CD4-positive, alpha-beta T cell (primary cell): ENCODE results near the gene DNAJC4. TPM values are rescaled to one million over a fixed set of nuclear protein-coding genes. Genes with fewer than 3 reads are reported as not detected.
A peak's percentile ranks its signal among the peaks of the same experiment; 100 is the strongest.

ENCODE experiments used
- ATAC-seq: fragments of 200-7000 bp; cut with Tn5 transposase; one replicate; pipeline ENCODE4 v1.10.0; 2022; ENCODE audit warnings: mild to moderate bottlenecking; ENCODE audit not compliant: poor library complexity
- CTCF ChIA-PET: fragments of 350-600 bp; sonication (Branson Sonifier 250); formaldehyde crosslinking; loops from one replicate; lab custom pipeline; 2021; ENCODE audit warnings: antibody characterized with exemption, inconsistent platforms; lab: Charles Lee
- POLR2A ChIA-PET: fragments of 350-600 bp; sonication (Branson Sonifier 250); formaldehyde crosslinking; loops from one replicate; lab custom pipeline; 2021; ENCODE audit warnings: antibody characterized with exemption, inconsistent platforms; lab: Charles Lee
- DNase-seq, 14 experiments: peaks; one replicate each; pipeline ENCODE4 v3.0.0-alpha.2; 2013 to 2020; ENCODE audit warnings: mixed read lengths in 2 of 14
- H3K27ac ChIP-seq, 2 donors: one replicate each; pipeline versions ENCODE4 v1.5.1 to v1.7.0; 2013; ENCODE audit warnings: low read length in 2 of 2, low read depth in 1 of 2, mild to moderate bottlenecking in 1 of 2
- H3K27me3 ChIP-seq, 2 experiments: 1 replicate in 1 of 2; 2 replicates in 1 of 2; pipeline versions ENCODE4 v1.6.1 to v1.7.0; 2013; ENCODE audit warnings: low read length in 2 of 2, control low read depth in 1 of 2, mild to moderate bottlenecking in 1 of 2, moderate library complexity in 1 of 2; ENCODE audit not compliant: insufficient read depth in 2 of 2, control insufficient read depth in 1 of 2
- H3K36me3 ChIP-seq: one replicate; pipeline ENCODE4 v1.6.1; 2013; ENCODE audit warnings: low read length, control low read depth; ENCODE audit not compliant: insufficient read depth
- H3K4me1 ChIP-seq: one replicate; pipeline ENCODE4 v1.6.1; 2013; ENCODE audit warnings: low read length, control low read depth; ENCODE audit not compliant: insufficient read depth
- H3K4me3 ChIP-seq: one replicate; pipeline ENCODE4 v1.5.1; 2013; ENCODE audit warnings: mild to moderate bottlenecking, low read length, moderate library complexity
- H3K9me3 ChIP-seq, 2 experiments: 1 replicate in 1 of 2; 2 replicates in 1 of 2; pipeline versions ENCODE4 v1.6.1 to v1.7.0; 2013; ENCODE audit warnings: low read length in 2 of 2, mild to moderate bottlenecking in 2 of 2, control low read depth in 1 of 2, moderate library complexity in 1 of 2; ENCODE audit not compliant: control insufficient read depth in 1 of 2, insufficient read depth in 1 of 2
- H3K27ac Mint-ChIP-seq: one replicate; pipeline ENCODE4 v1.8.0; 2020; ENCODE audit warnings: mixed read lengths
- H3K27me3 Mint-ChIP-seq: one replicate; pipeline ENCODE4 v1.8.0; 2021; ENCODE audit warnings: mixed read lengths
- H3K36me3 Mint-ChIP-seq: one replicate; pipeline ENCODE4 v1.8.0; 2021; ENCODE audit warnings: low read depth, mixed read lengths
- H3K4me1 Mint-ChIP-seq: one replicate; pipeline ENCODE4 v1.8.0; 2021; ENCODE audit warnings: low read depth, mixed read lengths
- H3K4me3 Mint-ChIP-seq: one replicate; pipeline ENCODE4 v1.8.0; 2020; ENCODE audit warnings: mild to moderate bottlenecking, mixed read lengths
- H3K9me3 Mint-ChIP-seq: one replicate; pipeline ENCODE4 v1.8.0; 2020; ENCODE audit warnings: mixed read lengths
- CTCF ChIP-seq: fragments of 200-600 bp; IDR thresholded peaks from one replicate; pipeline ENCODE4 v1.8.0; 2022; ENCODE audit warnings: antibody characterized with exemption, mild to moderate bottlenecking
- intact Hi-C, 2 experiments: fragments of 100-400 bp; cut with DNase I in 1 of 2; cut with micrococcal nuclease in 1 of 2; formaldehyde crosslinking; loops; one replicate each; pipeline versions ENCODE4 v1.15.1 to v1.9.0; 2023 to 2025; cut with DNase I, micrococcal nuclease
- total RNA-seq, 174 experiments: library from RNA in 2 of 174; stranded (reverse) in 2 of 174; gene quantifications; one replicate each; pipeline ENCODE4 v1.2.3 and lab custom pipeline; 2021 to 2026

Gene DNAJC4
- total RNA-seq, 2 experiments from 2014 or later = 35.9 to 37.9 TPM

- Mint-ChIP-seq H3K9me3 (no peaks in the 10 kb centered on the region), H3K4me1 (peaks cover 8% of the 10 kb centered on the region), H3K27ac (peak overlapping the region; percentile 44), H3K4me3 (no peak overlapping the region), H3K27me3 (no peaks in the 10 kb centered on the region), H3K36me3 (peaks cover 46% of the 10 kb centered on the region)
- Histone ChIP-seq H3K36me3 (peaks cover 74% of the 10 kb centered on the region), H3K4me3 (no peak overlapping the region), H3K27me3 (no peaks in the 10 kb centered on the region), H3K9me3 (no peaks in the 10 kb centered on the region), H3K4me1 (peaks cover 2% of the 10 kb centered on the region), H3K27ac (no peak overlapping the region)
- ChIA-PET CTCF (interaction anchor here (0.8 kb wide), 1 partner anchor 15 kb away, joined by 3 read pairs; no protein-coding TSS in a partner anchor), POLR2A (interaction anchor here (1.1 kb wide), 1 partner anchor 14 kb away, joined by 3 read pairs; no protein-coding TSS in a partner anchor)
- ATAC-seq (no peak), DNase-seq (no peak)
- intact Hi-C loops = no loop called here
- TF ChIP-seq CTCF = no peak
Measured at GRCh38 chr11:64218628-64219353, 11.6 kb upstream of the DNAJC4 start.

- H3K4me1 Mint-ChIP-seq = peaks cover 8% of the 10 kb centered on the region
- ChIA-PET CTCF (no interaction called here), POLR2A (interaction anchor here (1.1 kb wide), 1 partner anchor 14 kb away, joined by 3 read pairs; no protein-coding TSS in a partner anchor)
- H3K27me3 ChIP-seq = no peaks in the 10 kb centered on the region
- DNase-seq (no peak), ATAC-seq (no peak)
- H3K4me1 ChIP-seq = peaks cover 3% of the 10 kb centered on the region
- H3K27ac ChIP-seq = no peak overlapping the region
- H3K27ac Mint-ChIP-seq = no peak overlapping the region
- H3K4me3 Mint-ChIP-seq = no peak overlapping the region
- no peak for TF ChIP-seq CTCF
- H3K4me3 ChIP-seq = no peak overlapping the region
- H3K36me3 Mint-ChIP-seq = peaks cover 40% of the 10 kb centered on the region
- intact Hi-C loops = no loop called here
- H3K9me3 Mint-ChIP-seq = no peaks in the 10 kb centered on the region
- no peaks in the 10 kb centered on the region for H3K9me3 ChIP-seq
- H3K27me3 Mint-ChIP-seq = no peaks in the 10 kb centered on the region
- peaks cover 71% of the 10 kb centered on the region for H3K36me3 ChIP-seq
Measured at GRCh38 chr11:64219354-64219684, 11.0 kb upstream of the DNAJC4 start.

- no peaks in the 10 kb centered on the region for H3K27me3 Mint-ChIP-seq
- H3K4me3 Mint-ChIP-seq = no peak overlapping the region
- no peaks in the 10 kb centered on the region for H3K9me3 Mint-ChIP-seq
- intact Hi-C loops = no loop called here
- POLR2A ChIA-PET = interaction anchor here (0.8 to 1.1 kb wide), 2 partner anchors 13 kb away, joined by 3 read pairs; partner anchors contain the start of gene FERMT3
- Histone ChIP-seq H3K9me3 (no peaks in the 10 kb centered on the region), H3K4me3 (no peak overlapping the region), H3K36me3 (peaks cover 66% of the 10 kb centered on the region), H3K27me3 (no peaks in the 10 kb centered on the region), H3K4me1 (peaks cover 7% of the 10 kb centered on the region), H3K27ac (no peak overlapping the region)
- ATAC-seq (no peak), DNase-seq (no peak)
- CTCF ChIA-PET = no interaction called here
- no peak for TF ChIP-seq CTCF
- H3K27ac Mint-ChIP-seq = no peak overlapping the region
- peaks cover 36% of the 10 kb centered on the region for H3K36me3 Mint-ChIP-seq
- H3K4me1 Mint-ChIP-seq = peaks cover 8% of the 10 kb centered on the region
Measured at GRCh38 chr11:64219755-64220154, 10.6 kb upstream of the DNAJC4 start.
